Esophagus muscularis mucosa (tissue), 4 donors: Measurements from ENCODE around the gene BDKRB1. TPM values are rescaled to one million over a fixed set of nuclear protein-coding genes. Genes with fewer than 3 reads are reported as not detected.

Experiments
- DNase-seq: peaks from one replicate; pipeline ENCODE4 v3.0.0-alpha.2; 2017; ENCODE audit errors: extremely low spot score
- H3K27ac ChIP-seq, 4 donors: fragments of 200-600 bp; sonication (generic); replicated peaks in 1 of 4; 1 replicate in 3 of 4; 2 replicates in 1 of 4; pipeline ENCODE4 v1.5.1; 2016 to 2019; ENCODE audit warnings: mild to moderate bottlenecking in 1 of 4
- H3K27me3 ChIP-seq, 4 donors: fragments of 200-600 bp; sonication (generic); one replicate each; pipeline versions ENCODE4 v1.5.1 to v1.6.0; 2016 to 2019
- H3K36me3 ChIP-seq, 4 donors: fragments of 200-600 bp; sonication (generic); one replicate each; pipeline ENCODE4 v1.5.1; 2016 to 2019
- H3K4me1 ChIP-seq, 4 donors: fragments of 200-600 bp; sonication (generic); one replicate each; pipeline ENCODE4 v1.5.1; 2016 to 2019
- H3K4me3 ChIP-seq, 4 donors: fragments of 200-600 bp; sonication (generic); 1 replicate in 2 of 4; 2 replicates in 2 of 4; pipeline ENCODE4 v1.5.1; 2016 to 2019; ENCODE audit warnings: mild to moderate bottlenecking in 4 of 4, moderate library complexity in 1 of 4
- H3K9me3 ChIP-seq, 4 donors: fragments of 200-600 bp; sonication (generic); 1 replicate in 3 of 4; 2 replicates in 1 of 4; pipeline ENCODE4 v1.5.1; 2016 to 2019
- EP300 ChIP-seq: sonication (generic); formaldehyde crosslinking; IDR thresholded peaks from one replicate; pipeline ENCODE4 v1.6.1; 2017; ENCODE audit warnings: antibody characterized with exemption
- POLR2A ChIP-seq: fragments of 450-650 bp; IDR thresholded peaks from one replicate; pipeline ENCODE4 v1.6.1; 2017; ENCODE audit warnings: antibody characterized with exemption, moderate library complexity, mild to moderate bottlenecking, low read depth
- POLR2AphosphoS5 ChIP-seq, 2 donors: sonication (generic); formaldehyde crosslinking; IDR thresholded peaks; one replicate each; pipeline ENCODE4 v1.6.1; 2017; ENCODE audit warnings: antibody characterized with exemption in 2 of 2
- WGBS: methylation state at CpG from one replicate; pipeline ENCODE4 v1.1.5; 2018; 5-methylcytosine and 5-hydroxymethylcytosine counted together
- intact Hi-C: fragments of 100-400 bp; cut with DNase I; formaldehyde crosslinking; loops from one replicate; pipeline ENCODE4 v1.15.1; 2023
- total RNA-seq, 4 donors: library from RNA; depleted of rRNA; stranded (reverse); fragments of >200 nt; gene quantifications; one replicate each; pipeline versions ENCODE4 v1.1.0 to v1.2.1, GENCODE V29; 2016
- TF ChIP-seq, protein P1 (sequence below), 3 experiments: fragments of 200-600 bp in 2 of 3; fragments of 450-650 bp in 1 of 3; sonication (generic) in 2 of 3; IDR thresholded peaks; one replicate each; pipeline ENCODE4 v1.5.1; 2017 to 2019; ENCODE audit warnings: antibody characterized with exemption in 3 of 3, mild to moderate bottlenecking in 2 of 3, moderate library complexity in 1 of 3

Gene BDKRB1
- total RNA-seq, 4 donors from 2014 or later: 0.39 to 7.0 (median 1.4) TPM

DNA sequence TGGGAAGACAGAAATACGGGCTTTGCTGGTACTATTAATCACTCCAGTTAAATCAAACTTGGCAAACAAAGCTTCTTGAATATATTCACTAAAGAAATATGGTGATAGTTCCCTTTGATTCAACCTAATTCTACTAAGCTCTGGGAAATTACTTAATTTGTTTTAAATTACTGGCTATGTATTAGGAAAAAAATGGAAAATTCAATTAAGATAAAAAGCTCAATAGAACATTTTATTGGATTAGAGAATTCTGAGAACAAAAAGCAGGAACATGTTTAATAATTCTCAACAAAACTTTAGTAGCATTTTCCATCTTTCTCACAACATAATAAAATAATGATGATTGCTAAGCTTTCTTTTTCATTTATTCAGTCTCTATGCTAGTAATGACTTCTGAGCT, 30.2 kb downstream of the BDKRB1 start:
- Histone ChIP-seq H3K27ac (peak overlapping the region; percentile 61 to 70 (median 68)), H3K36me3 (peaks cover 15 to 77% (median 56%) of the 10 kb centered on the region in 4 donors), H3K4me1 (peaks cover 0 to 22% (median 12%) of the 10 kb centered on the region in 4 donors), H3K4me3 (peak overlapping the region in 2 of 4 donors; percentile 6 to 17), H3K27me3 (no peaks in the 10 kb centered on the region), H3K9me3 (no peaks in the 10 kb centered on the region)
- no peak for DNase-seq
- TF ChIP-seq POLR2A (no peak), POLR2AphosphoS5 (IDR thresholded peaks at IDR 0.05) (no peak), EP300 (no peak)
- TF ChIP-seq, protein P1, sequence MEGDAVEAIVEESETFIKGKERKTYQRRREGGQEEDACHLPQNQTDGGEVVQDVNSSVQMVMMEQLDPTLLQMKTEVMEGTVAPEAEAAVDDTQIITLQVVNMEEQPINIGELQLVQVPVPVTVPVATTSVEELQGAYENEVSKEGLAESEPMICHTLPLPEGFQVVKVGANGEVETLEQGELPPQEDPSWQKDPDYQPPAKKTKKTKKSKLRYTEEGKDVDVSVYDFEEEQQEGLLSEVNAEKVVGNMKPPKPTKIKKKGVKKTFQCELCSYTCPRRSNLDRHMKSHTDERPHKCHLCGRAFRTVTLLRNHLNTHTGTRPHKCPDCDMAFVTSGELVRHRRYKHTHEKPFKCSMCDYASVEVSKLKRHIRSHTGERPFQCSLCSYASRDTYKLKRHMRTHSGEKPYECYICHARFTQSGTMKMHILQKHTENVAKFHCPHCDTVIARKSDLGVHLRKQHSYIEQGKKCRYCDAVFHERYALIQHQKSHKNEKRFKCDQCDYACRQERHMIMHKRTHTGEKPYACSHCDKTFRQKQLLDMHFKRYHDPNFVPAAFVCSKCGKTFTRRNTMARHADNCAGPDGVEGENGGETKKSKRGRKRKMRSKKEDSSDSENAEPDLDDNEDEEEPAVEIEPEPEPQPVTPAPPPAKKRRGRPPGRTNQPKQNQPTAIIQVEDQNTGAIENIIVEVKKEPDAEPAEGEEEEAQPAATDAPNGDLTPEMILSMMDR (IDR thresholded peaks at IDR 0.05): no peak
- WGBS: 42% methylated on average over 1 of the region's 1 CpG
- intact Hi-C loops: no loop called here

DNA sequence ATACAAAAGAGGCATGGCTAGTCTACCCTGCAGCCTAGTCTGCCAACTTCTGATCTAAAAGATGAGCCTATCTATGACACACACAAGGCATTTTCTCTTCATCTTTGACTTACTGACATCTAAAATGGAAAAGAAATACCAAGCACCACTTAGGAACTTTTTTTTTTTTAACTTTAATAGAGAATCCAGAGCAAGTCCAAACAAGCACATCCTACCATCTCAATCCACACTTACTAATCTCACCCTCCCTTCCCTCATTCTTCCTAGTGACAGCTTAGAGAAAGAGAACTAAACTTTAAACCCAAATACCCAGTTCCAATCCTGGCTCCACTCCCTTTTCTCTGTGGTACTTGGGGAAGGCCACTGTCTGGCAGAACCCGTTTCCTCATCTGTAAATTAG, 31.8 kb downstream of the BDKRB1 start:
- WGBS: 93% methylated on average over 1 of the region's 1 CpG
- Histone ChIP-seq H3K27me3 (no peaks in the 10 kb centered on the region), H3K4me3 (no peak overlapping the region), H3K27ac (no peak overlapping the region), H3K36me3 (peaks cover 15 to 74% (median 49%) of the 10 kb centered on the region in 4 donors), H3K4me1 (peaks cover 0 to 22% (median 12%) of the 10 kb centered on the region in 4 donors), H3K9me3 (no peaks in the 10 kb centered on the region)
- DNase-seq: no peak
- intact Hi-C loops: no loop called here
- TF ChIP-seq, protein P1 (IDR thresholded peaks at IDR 0.05): no peak
- TF ChIP-seq POLR2A: no peak
- TF ChIP-seq POLR2AphosphoS5 (IDR thresholded peaks at IDR 0.05): no peak

DNA sequence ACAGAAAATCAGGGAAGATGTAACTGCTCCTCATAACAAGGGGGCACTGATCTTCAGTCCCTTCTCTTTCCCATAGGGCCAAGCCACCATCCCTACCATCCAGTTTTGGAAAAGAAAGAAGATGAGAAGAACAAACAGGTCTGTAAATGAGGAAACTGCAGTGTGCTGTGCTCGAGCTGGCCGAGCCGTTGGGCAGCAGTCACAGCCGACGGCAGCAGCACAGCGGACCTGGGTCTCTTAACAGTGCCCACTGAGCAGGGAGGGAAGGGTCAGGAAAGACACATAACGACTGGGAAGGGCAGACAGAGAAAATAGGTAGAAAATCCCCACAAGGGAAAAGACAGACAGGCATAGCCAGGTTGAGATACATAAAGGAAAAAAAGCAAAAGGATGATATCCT, 38.2 kb downstream of the BDKRB1 start:
- no peak overlapping the region for H3K27ac ChIP-seq

DNA sequence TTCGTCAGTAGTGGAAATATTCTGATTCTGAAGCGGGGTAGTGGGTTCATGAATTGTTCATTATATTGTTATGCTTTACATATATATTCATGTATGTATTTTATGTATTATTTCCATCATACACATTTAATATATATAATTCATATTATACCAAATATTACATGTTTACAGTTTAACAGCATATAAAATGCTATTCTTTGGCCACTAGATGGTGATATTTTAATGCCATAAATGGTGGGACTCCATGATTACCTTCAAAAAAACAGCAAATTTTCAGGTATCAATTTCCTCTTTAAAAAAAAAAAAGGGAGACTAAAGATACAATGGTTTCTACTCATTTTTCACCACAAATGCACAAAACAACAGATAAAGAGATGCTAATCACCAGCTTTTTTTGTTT, 41.0 kb downstream of the BDKRB1 start:
- H3K4me3 ChIP-seq: no peak overlapping the region
- H3K4me1 ChIP-seq: no peaks in the 10 kb centered on the region
- WGBS: 90% methylated on average over 2 of the region's 2 CpGs
- H3K27ac ChIP-seq: no peak overlapping the region
- H3K9me3 ChIP-seq: no peaks in the 10 kb centered on the region
- H3K36me3 ChIP-seq: peaks cover 11 to 49% (median 27%) of the 10 kb centered on the region in 4 donors
- intact Hi-C loops: loop anchor here (5.0 kb wide), 1 partner anchor 125 kb away; no protein-coding TSS in a partner anchor
- H3K27me3 ChIP-seq: no peaks in the 10 kb centered on the region
- TF ChIP-seq EP300: no peak
- TF ChIP-seq, protein P1 (IDR thresholded peaks at IDR 0.05): peak; percentile 26 to 55 (median 39)
- DNase-seq: no peak

More for the DNA sequence above, 38.2 kb downstream of the BDKRB1 start:
- no peak for TF ChIP-seq POLR2AphosphoS5 (IDR thresholded peaks at IDR 0.05)
- no peak for TF ChIP-seq POLR2A
- TF ChIP-seq EP300: no peak
- TF ChIP-seq, protein P1 (IDR thresholded peaks at IDR 0.05): no peak
- Histone ChIP-seq H3K4me1 (no peaks in the 10 kb centered on the region), H3K9me3 (no peaks in the 10 kb centered on the region), H3K36me3 (peaks cover 16 to 49% (median 35%) of the 10 kb centered on the region in 4 donors), H3K4me3 (no peak overlapping the region), H3K27me3 (no peaks in the 10 kb centered on the region)
- WGBS: 78% methylated on average over 7 of the region's 7 CpGs
- DNase-seq: no peak
- intact Hi-C loops: no loop called here

DNA sequence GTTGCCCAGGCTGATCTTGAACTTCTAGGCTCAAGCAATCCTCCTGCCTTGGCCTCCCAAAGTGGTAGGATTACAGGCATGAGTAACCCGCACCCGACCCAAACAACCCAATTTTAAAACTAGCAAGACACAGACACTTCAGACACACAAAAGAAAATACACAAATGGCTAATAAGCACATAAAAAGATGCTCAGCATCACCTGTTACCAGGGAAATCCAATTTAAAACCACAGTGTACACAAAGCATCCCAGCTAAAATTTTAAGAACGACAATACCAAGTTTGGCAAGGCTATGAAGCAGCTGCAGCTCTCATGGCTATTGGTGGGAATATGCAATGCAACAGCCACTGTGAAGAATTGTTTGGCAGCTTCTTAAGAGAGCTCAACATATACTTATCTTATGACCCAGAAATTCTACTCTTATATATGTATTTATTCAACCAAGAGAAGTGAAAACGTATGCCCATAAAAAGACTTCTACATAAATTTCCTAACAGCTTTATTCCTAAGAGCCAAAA, 42.0 kb downstream of the BDKRB1 start:
- Histone ChIP-seq H3K27me3 (no peaks in the 10 kb centered on the region), H3K36me3 (peaks cover 15 to 57% (median 37%) of the 10 kb centered on the region in 4 donors), H3K4me1 (no peaks in the 10 kb centered on the region), H3K27ac (no peak overlapping the region), H3K9me3 (no peaks in the 10 kb centered on the region), H3K4me3 (no peak overlapping the region)
- DNase-seq: no peak
- intact Hi-C loops: loop anchor here (5.0 kb wide), 1 partner anchor 124 kb away; no protein-coding TSS in a partner anchor
- 87% methylated on average over 4 of the region's 4 CpGs for WGBS
- no peak for TF ChIP-seq POLR2A
- TF ChIP-seq, protein P1 (IDR thresholded peaks at IDR 0.05): no peak
- no peak for TF ChIP-seq POLR2AphosphoS5 (IDR thresholded peaks at IDR 0.05)
- TF ChIP-seq EP300: no peak
